H7 (cell line): ENCODE results near the gene PSMB7. TPM values are rescaled to one million over a fixed set of nuclear protein-coding genes. Genes with fewer than 3 reads are reported as not detected.

Experiments used
- total RNA-seq: library from RNA; depleted of rRNA; stranded (reverse); fragments of >200 nt; shearing (Covaris generic); gene quantifications from 2 replicates; pipeline ENCODE4 v1.2.3, GENCODE V29; 2014; rRNA removed

Gene PSMB7
- total RNA-seq, 1 experiment from 2014 or later, result 231 TPM

Other genes with a start within 250 kb of the PSMB7 start
- 17.1 and 17.6 TPM in 2 replicates for gene NEK6, start 157.5 kb downstream of the PSMB7 start, total RNA-seq
- not detected in 2 replicates for gene ADGRD2, start 35.0 kb upstream of the PSMB7 start, total RNA-seq
- 0.30 and 0.73 TPM in 2 replicates for gene NR5A1, start 92.0 kb upstream of the PSMB7 start, total RNA-seq